ENCODE data around the gene GAGE12J. TPM values are rescaled to one million over a fixed set of nuclear protein-coding genes. Genes with fewer than 3 reads are reported as not detected.

GAGE12J gene
- polyA plus RNA-seq, 1 donor (not counting 4 experiments of a cell fraction or from before 2014, with no cell fraction given): not detected

DNA sequence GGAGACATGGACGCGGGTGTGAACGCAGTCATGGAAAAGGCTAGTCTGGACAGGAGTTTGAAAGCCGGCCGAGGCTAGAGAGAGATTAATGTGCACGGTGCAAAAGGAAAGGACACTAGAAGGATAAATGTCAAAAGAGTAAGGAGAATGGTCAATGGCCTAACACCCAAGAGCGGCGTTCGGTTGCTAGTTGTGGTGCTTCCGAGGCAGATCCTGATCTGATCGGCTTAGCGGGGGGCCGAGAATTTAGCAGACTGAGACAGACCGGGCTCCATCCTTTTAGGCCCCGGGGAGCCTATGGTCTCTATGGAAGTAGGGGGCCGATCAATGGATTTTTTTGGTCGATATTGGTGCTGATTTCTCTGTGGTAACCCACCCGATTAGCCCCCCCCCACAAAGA, 11.5 kb upstream of the GAGE12J start:
- H3K36me3 ChIP-seq (ENCODE audit: control insufficient read depth in 2 of 2, extremely low read depth in 1 of 2, insufficient read depth in 2 of 2, low read length in 2 of 2): no peaks in the 10 kb centered on the region
- peak overlapping the region; percentile 83 for H2AFZ ChIP-seq (ENCODE audit: control insufficient read depth, low read length)
- H4K20me1 ChIP-seq (ENCODE audit: control insufficient read depth, extremely low read depth, insufficient read depth, low read length): no peaks in the 10 kb centered on the region
- peak overlapping the region; percentile 79 for H3K4me2 ChIP-seq (ENCODE audit: control insufficient read depth, extremely low read depth, insufficient read depth, low read depth, low read length)
- no peaks in the 10 kb centered on the region for H3K9me3 ChIP-seq (ENCODE audit: control insufficient read depth, low read depth, low read length)
- H3K79me2 ChIP-seq (ENCODE audit: control insufficient read depth, insufficient read depth, low read length): no peaks in the 10 kb centered on the region
- H3K9ac ChIP-seq (ENCODE audit: control insufficient read depth, extremely low read depth, insufficient read depth, low read length): no peak overlapping the region
- no peak overlapping the region for H3K27ac ChIP-seq (ENCODE audit: control insufficient read depth, insufficient read depth, low read length)
- H3K9me1 ChIP-seq (ENCODE audit: control insufficient read depth, extremely low read depth, insufficient read depth, low read length): no peaks in the 10 kb centered on the region
- no peaks in the 10 kb centered on the region for H3K27me3 ChIP-seq (ENCODE audit: control insufficient read depth, extremely low read depth, insufficient read depth, low read length)
- dilution Hi-C loops (cut with MboI; ENCODE audit: extremely low pct_ligation_motif_present, low sequenced_read_pairs): no loop called here
- FAIRE-seq (peak; percentile 74), DNase-seq (ENCODE audit: low read depth, low spot score) (no peak)
- TF ChIP-seq, protein P1, sequence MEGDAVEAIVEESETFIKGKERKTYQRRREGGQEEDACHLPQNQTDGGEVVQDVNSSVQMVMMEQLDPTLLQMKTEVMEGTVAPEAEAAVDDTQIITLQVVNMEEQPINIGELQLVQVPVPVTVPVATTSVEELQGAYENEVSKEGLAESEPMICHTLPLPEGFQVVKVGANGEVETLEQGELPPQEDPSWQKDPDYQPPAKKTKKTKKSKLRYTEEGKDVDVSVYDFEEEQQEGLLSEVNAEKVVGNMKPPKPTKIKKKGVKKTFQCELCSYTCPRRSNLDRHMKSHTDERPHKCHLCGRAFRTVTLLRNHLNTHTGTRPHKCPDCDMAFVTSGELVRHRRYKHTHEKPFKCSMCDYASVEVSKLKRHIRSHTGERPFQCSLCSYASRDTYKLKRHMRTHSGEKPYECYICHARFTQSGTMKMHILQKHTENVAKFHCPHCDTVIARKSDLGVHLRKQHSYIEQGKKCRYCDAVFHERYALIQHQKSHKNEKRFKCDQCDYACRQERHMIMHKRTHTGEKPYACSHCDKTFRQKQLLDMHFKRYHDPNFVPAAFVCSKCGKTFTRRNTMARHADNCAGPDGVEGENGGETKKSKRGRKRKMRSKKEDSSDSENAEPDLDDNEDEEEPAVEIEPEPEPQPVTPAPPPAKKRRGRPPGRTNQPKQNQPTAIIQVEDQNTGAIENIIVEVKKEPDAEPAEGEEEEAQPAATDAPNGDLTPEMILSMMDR (optimal IDR thresholded peaks at IDR 0.05 in 1 of 3, IDR thresholded peaks at IDR 0.05 in 1 of 3, conservative IDR thresholded peaks at IDR 0.05 in 1 of 3; ENCODE audit: extremely low read depth in 1 of 3, insufficient read depth in 2 of 3, low read length in 3 of 3): no peak
- TF ChIP-seq EZH2 (IDR thresholded peaks at IDR 0.05; ENCODE audit: low read length): no peak
- H3K4me3 ChIP-seq (ENCODE audit: control insufficient read depth in 2 of 3, extremely low read depth in 1 of 3, insufficient read depth in 2 of 3, low read depth in 1 of 3, low read length in 3 of 3): no peak overlapping the region
- H3K4me1 ChIP-seq (ENCODE audit: control insufficient read depth, extremely low read depth, insufficient read depth, low read length): peaks cover 11% of the 10 kb centered on the region

DNA sequence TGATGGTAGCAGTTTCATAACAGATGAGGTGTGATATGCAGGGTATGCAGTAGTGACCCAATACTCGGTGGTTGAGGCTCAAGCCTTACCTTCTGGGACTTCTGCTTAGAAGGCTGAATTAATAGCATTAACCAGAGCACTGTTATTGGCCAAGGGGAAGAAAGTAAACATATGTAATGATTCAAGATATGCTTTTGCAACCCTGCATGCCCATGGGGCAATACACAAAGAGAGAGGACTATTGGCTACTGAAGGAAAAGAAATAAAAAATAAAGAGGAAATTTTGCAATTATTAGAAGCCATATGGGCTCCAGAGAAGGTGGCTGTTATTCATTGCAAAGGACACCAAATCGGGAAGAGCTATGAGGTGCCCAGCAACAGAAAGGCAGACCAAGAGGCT, 9.7 kb upstream of the GAGE12J start:
- Histone ChIP-seq H4K20me1 (ENCODE audit: control insufficient read depth, extremely low read depth, insufficient read depth, low read length) (no peaks in the 10 kb centered on the region), H3K9ac (ENCODE audit: control insufficient read depth, extremely low read depth, insufficient read depth, low read length) (no peak overlapping the region), H3K4me1 (ENCODE audit: control insufficient read depth, extremely low read depth, insufficient read depth, low read length) (peaks cover 11% of the 10 kb centered on the region), H3K79me2 (ENCODE audit: control insufficient read depth, insufficient read depth, low read length) (no peaks in the 10 kb centered on the region), H3K4me3 (ENCODE audit: control insufficient read depth in 2 of 3, extremely low read depth in 1 of 3, insufficient read depth in 2 of 3, low read depth in 1 of 3, low read length in 3 of 3) (no peak overlapping the region), H3K9me3 (ENCODE audit: control insufficient read depth, low read depth, low read length) (no peaks in the 10 kb centered on the region), H2AFZ (ENCODE audit: control insufficient read depth, low read length) (no peak overlapping the region), H3K9me1 (ENCODE audit: control insufficient read depth, extremely low read depth, insufficient read depth, low read length) (no peaks in the 10 kb centered on the region), H3K27me3 (ENCODE audit: control insufficient read depth, extremely low read depth, insufficient read depth, low read length) (no peaks in the 10 kb centered on the region), H3K36me3 (ENCODE audit: control insufficient read depth in 2 of 2, extremely low read depth in 1 of 2, insufficient read depth in 2 of 2, low read length in 2 of 2) (no peaks in the 10 kb centered on the region), H3K27ac (ENCODE audit: control insufficient read depth, insufficient read depth, low read length) (no peak overlapping the region), H3K4me2 (ENCODE audit: control insufficient read depth, extremely low read depth, insufficient read depth, low read depth, low read length) (no peak overlapping the region)
- no peak for FAIRE-seq
- DNase-seq (ENCODE audit: low read depth, low spot score): no peak
- TF ChIP-seq EZH2 (IDR thresholded peaks at IDR 0.05; ENCODE audit: low read length): no peak
- TF ChIP-seq, protein P1 (optimal IDR thresholded peaks at IDR 0.05 in 1 of 3, IDR thresholded peaks at IDR 0.05 in 1 of 3, conservative IDR thresholded peaks at IDR 0.05 in 1 of 3; ENCODE audit: extremely low read depth in 1 of 3, insufficient read depth in 2 of 3, low read length in 3 of 3): no peak
- dilution Hi-C loops (cut with MboI; ENCODE audit: extremely low pct_ligation_motif_present, low sequenced_read_pairs): no loop called here

All from keratinocyte (primary cell).